ENCODE data around the gene ETFA. TPM values are rescaled to one million over a fixed set of nuclear protein-coding genes. Genes with fewer than 3 reads are reported as not detected.

The ETFA gene
- total and polyA plus RNA-seq, 2 of the 8 experiments (the other 6 are each of a cell fraction or from before 2014, with no cell fraction given): 60.9 to 90.0 TPM

DNA sequence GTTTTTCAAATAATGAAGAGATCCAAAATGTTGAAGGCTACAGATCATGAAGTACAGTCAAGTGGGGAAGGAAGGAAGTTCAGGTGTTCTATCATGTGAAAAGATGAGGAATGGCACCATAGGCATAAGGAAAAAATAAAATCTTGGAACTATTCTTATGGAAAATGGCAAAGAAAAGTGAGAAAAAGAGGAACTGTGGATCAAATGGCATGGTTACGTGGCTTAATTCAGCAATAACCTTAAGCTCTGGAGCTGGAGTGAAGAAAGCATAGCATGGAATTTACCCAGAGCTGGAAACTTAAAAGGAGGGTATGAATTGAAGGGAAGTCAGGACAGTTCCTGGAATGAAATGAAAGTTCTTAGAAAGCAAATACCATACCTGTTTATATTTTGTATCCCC is 14.4 kb downstream of the ETFA start (continued):
- TF ChIP-seq, protein P1, sequence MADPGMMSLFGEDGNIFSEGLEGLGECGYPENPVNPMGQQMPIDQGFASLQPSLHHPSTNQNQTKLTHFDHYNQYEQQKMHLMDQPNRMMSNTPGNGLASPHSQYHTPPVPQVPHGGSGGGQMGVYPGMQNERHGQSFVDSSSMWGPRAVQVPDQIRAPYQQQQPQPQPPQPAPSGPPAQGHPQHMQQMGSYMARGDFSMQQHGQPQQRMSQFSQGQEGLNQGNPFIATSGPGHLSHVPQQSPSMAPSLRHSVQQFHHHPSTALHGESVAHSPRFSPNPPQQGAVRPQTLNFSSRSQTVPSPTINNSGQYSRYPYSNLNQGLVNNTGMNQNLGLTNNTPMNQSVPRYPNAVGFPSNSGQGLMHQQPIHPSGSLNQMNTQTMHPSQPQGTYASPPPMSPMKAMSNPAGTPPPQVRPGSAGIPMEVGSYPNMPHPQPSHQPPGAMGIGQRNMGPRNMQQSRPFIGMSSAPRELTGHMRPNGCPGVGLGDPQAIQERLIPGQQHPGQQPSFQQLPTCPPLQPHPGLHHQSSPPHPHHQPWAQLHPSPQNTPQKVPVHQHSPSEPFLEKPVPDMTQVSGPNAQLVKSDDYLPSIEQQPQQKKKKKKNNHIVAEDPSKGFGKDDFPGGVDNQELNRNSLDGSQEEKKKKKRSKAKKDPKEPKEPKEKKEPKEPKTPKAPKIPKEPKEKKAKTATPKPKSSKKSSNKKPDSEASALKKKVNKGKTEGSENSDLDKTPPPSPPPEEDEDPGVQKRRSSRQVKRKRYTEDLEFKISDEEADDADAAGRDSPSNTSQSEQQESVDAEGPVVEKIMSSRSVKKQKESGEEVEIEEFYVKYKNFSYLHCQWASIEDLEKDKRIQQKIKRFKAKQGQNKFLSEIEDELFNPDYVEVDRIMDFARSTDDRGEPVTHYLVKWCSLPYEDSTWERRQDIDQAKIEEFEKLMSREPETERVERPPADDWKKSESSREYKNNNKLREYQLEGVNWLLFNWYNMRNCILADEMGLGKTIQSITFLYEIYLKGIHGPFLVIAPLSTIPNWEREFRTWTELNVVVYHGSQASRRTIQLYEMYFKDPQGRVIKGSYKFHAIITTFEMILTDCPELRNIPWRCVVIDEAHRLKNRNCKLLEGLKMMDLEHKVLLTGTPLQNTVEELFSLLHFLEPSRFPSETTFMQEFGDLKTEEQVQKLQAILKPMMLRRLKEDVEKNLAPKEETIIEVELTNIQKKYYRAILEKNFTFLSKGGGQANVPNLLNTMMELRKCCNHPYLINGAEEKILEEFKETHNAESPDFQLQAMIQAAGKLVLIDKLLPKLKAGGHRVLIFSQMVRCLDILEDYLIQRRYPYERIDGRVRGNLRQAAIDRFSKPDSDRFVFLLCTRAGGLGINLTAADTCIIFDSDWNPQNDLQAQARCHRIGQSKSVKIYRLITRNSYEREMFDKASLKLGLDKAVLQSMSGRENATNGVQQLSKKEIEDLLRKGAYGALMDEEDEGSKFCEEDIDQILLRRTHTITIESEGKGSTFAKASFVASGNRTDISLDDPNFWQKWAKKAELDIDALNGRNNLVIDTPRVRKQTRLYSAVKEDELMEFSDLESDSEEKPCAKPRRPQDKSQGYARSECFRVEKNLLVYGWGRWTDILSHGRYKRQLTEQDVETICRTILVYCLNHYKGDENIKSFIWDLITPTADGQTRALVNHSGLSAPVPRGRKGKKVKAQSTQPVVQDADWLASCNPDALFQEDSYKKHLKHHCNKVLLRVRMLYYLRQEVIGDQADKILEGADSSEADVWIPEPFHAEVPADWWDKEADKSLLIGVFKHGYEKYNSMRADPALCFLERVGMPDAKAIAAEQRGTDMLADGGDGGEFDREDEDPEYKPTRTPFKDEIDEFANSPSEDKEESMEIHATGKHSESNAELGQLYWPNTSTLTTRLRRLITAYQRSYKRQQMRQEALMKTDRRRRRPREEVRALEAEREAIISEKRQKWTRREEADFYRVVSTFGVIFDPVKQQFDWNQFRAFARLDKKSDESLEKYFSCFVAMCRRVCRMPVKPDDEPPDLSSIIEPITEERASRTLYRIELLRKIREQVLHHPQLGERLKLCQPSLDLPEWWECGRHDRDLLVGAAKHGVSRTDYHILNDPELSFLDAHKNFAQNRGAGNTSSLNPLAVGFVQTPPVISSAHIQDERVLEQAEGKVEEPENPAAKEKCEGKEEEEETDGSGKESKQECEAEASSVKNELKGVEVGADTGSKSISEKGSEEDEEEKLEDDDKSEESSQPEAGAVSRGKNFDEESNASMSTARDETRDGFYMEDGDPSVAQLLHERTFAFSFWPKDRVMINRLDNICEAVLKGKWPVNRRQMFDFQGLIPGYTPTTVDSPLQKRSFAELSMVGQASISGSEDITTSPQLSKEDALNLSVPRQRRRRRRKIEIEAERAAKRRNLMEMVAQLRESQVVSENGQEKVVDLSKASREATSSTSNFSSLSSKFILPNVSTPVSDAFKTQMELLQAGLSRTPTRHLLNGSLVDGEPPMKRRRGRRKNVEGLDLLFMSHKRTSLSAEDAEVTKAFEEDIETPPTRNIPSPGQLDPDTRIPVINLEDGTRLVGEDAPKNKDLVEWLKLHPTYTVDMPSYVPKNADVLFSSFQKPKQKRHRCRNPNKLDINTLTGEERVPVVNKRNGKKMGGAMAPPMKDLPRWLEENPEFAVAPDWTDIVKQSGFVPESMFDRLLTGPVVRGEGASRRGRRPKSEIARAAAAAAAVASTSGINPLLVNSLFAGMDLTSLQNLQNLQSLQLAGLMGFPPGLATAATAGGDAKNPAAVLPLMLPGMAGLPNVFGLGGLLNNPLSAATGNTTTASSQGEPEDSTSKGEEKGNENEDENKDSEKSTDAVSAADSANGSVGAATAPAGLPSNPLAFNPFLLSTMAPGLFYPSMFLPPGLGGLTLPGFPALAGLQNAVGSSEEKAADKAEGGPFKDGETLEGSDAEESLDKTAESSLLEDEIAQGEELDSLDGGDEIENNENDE (IDR thresholded peaks at IDR 0.05; ENCODE audit: insufficient replicate concordance, low read length): no peak
- no peak for TF ChIP-seq TBP (IDR thresholded peaks at IDR 0.05; ENCODE audit: low read depth, low read length)
- TF ChIP-seq SP4 (IDR thresholded peaks at IDR 0.05; ENCODE audit: low read length): no peak
- TF ChIP-seq CEBPB (IDR thresholded peaks at IDR 0.05; ENCODE audit: low read depth, low read length): no peak
- no peak for TF ChIP-seq POLR2A (IDR thresholded peaks at IDR 0.05; ENCODE audit: control extremely low read depth in 1 of 2, low read depth in 2 of 2, low read length in 2 of 2)
- no peak for TF ChIP-seq BACH1 (IDR thresholded peaks at IDR 0.05; ENCODE audit: low read length)
- TF ChIP-seq FOSL1 (IDR thresholded peaks at IDR 0.05; ENCODE audit: insufficient read depth, low read depth, low read length): no peak
- no peak for TF ChIP-seq TAF7 (optimal IDR thresholded peaks at IDR 0.05; ENCODE audit: borderline replicate concordance, low read depth, low read length)
- TF ChIP-seq BRCA1 (IDR thresholded peaks at IDR 0.05; ENCODE audit: low read depth, low read length): no peak
- no peak for TF ChIP-seq SIN3A (conservative IDR thresholded peaks at IDR 0.05 in 1 of 2, IDR thresholded peaks at IDR 0.05 in 1 of 2; ENCODE audit: low read depth in 1 of 2, low read length in 2 of 2)
- no peak for TF ChIP-seq SIRT6 (IDR thresholded peaks at IDR 0.05; ENCODE audit: low read length)

All from H1 (cell line).